Measurements from ENCODE around the gene DNAL4. TPM values are rescaled to one million over a fixed set of nuclear protein-coding genes. Genes with fewer than 3 reads are reported as not detected.

Gene DNAL4
- total RNA-seq, 2 donors from 2014 or later, result 24.8 to 29.8 TPM

DNA sequence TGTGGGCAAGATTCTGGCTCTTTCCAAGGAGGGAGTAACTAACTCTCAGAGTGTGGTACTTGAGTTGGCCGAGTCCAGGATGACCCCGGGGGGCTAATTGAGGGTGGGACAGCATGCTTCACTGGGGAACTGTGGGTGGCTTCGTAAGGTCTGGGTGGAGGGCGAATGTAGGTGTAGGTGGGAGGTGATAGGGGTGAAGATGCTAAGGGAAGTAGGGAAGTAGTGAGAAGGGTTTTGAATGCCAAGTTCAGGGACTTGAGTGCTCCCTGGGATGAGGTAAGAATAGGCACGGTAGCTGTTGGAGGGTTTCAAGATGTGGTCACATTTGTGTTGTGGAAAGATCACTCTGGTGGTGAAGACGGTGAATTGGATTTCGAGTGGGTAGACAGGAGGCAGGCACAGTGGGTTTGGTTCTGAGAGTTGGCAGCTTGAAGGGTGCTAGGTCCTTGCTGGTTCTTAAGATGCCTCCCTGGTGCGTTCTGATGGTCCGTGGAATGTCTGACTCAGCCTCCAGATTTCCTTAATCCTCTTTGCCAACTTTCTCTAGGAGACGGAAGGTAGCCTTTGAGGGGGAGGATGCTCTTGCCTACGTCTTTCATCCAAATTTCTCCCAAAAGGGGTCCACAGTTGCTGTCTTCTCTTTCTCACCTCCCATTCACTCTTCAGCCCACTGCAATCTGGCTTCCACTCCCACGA, 2.5 kb upstream of the DNAL4 start:
- 85 to 97% methylated on average over 6 to 12 of the region's 12 CpGs for WGBS, 2 experiments (ENCODE audit: insufficient coverage in 1 of 2, insufficient read length in 1 of 2)
- Mint-ChIP-seq H3K27me3 (ENCODE audit: insufficient read depth) (peaks cover 62% of the 10 kb centered on the region), H3K27ac (no peak overlapping the region), H3K4me3 (no peak overlapping the region), H3K4me1 (peaks cover 4% of the 10 kb centered on the region), H3K9me3 (peaks cover 2% of the 10 kb centered on the region), H3K36me3 (ENCODE audit: low read depth) (no peaks in the 10 kb centered on the region)
- H3K4me3 ChIP-seq (ENCODE audit: low read length), result no peak overlapping the region
- H3K36me3 ChIP-seq (ENCODE audit: control insufficient read depth, insufficient read depth, low read length), result no peaks in the 10 kb centered on the region
- H3K27ac ChIP-seq (ENCODE audit: low read depth, low read length), result no peak overlapping the region
- DNase-seq, result no peak
- H3K9me3 ChIP-seq (ENCODE audit: control insufficient read depth, low read length), result no peaks in the 10 kb centered on the region
- no peak for TF ChIP-seq CTCF (conservative IDR thresholded peaks at IDR 0.05)
- H3K4me1 ChIP-seq (ENCODE audit: control insufficient read depth, insufficient read depth, low read length), result no peaks in the 10 kb centered on the region
- H3K27me3 ChIP-seq (ENCODE audit: control insufficient read depth, insufficient read depth, low read length, poor library complexity, severe bottlenecking), result no peaks in the 10 kb centered on the region
- no peak overlapping the region for H3K9ac ChIP-seq (ENCODE audit: extremely low read depth, low read length, poor library complexity, severe bottlenecking)

- Histone ChIP-seq H3K36me3 (ENCODE audit: control insufficient read depth, insufficient read depth, low read length) (peaks cover under 1% of the 10 kb centered on the region), H3K4me3 (ENCODE audit: low read length) (no peak overlapping the region), H3K4me1 (ENCODE audit: control insufficient read depth, insufficient read depth, low read length) (no peaks in the 10 kb centered on the region), H3K27me3 (ENCODE audit: control insufficient read depth, insufficient read depth, low read length, poor library complexity, severe bottlenecking) (no peaks in the 10 kb centered on the region), H3K27ac (ENCODE audit: low read depth, low read length) (no peak overlapping the region), H3K9me3 (ENCODE audit: control insufficient read depth, low read length) (no peaks in the 10 kb centered on the region), H3K9ac (ENCODE audit: extremely low read depth, low read length, poor library complexity, severe bottlenecking) (no peak overlapping the region)
- Mint-ChIP-seq H3K36me3 (ENCODE audit: low read depth) (no peaks in the 10 kb centered on the region), H3K4me3 (no peak overlapping the region), H3K4me1 (peaks cover 4% of the 10 kb centered on the region), H3K27me3 (ENCODE audit: insufficient read depth) (peaks cover 55% of the 10 kb centered on the region), H3K9me3 (peaks cover 2% of the 10 kb centered on the region), H3K27ac (no peak overlapping the region)
- DNase-seq, result no peak
- WGBS, 2 experiments (ENCODE audit: insufficient coverage in 1 of 2, insufficient read length in 1 of 2), result 82 to 100% methylated on average over 1 to 4 of the region's 4 CpGs
- TF ChIP-seq CTCF (conservative IDR thresholded peaks at IDR 0.05), result no peak
These were observed 1.6 kb upstream of the DNAL4 start for GRCh38 chr22:38795569-38795968.

GRCh38 chr22:38793317-38793716, 626 bp downstream of the DNAL4 start:
- Histone ChIP-seq H3K4me1 (ENCODE audit: control insufficient read depth, insufficient read depth, low read length) (no peaks in the 10 kb centered on the region), H3K27me3 (ENCODE audit: control insufficient read depth, insufficient read depth, low read length, poor library complexity, severe bottlenecking) (no peaks in the 10 kb centered on the region), H3K9ac (ENCODE audit: extremely low read depth, low read length, poor library complexity, severe bottlenecking) (peak overlapping the region; percentile 85), H3K27ac (ENCODE audit: low read depth, low read length) (no peak overlapping the region), H3K4me3 (ENCODE audit: low read length) (peak overlapping the region; percentile 85), H3K9me3 (ENCODE audit: control insufficient read depth, low read length) (no peaks in the 10 kb centered on the region), H3K36me3 (ENCODE audit: control insufficient read depth, insufficient read depth, low read length) (peaks cover 15% of the 10 kb centered on the region)
- peak overlapping the region; percentile 76 for H3K27ac Mint-ChIP-seq
- peaks cover 34% of the 10 kb centered on the region for H3K27me3 Mint-ChIP-seq (ENCODE audit: insufficient read depth)
- H3K9me3 Mint-ChIP-seq, result no peaks in the 10 kb centered on the region
- TF ChIP-seq CTCF (conservative IDR thresholded peaks at IDR 0.05), result no peak
- H3K4me3 Mint-ChIP-seq, result peak overlapping the region; percentile 75
- WGBS, 2 experiments (ENCODE audit: insufficient coverage in 1 of 2, insufficient read length in 1 of 2), result 37% methylated on average over 9 of the region's 9 CpGs
- no peaks in the 10 kb centered on the region for H3K36me3 Mint-ChIP-seq (ENCODE audit: low read depth)
- DNase-seq, result no peak
- peaks cover 4% of the 10 kb centered on the region for H3K4me1 Mint-ChIP-seq

All from endodermal cell (in vitro differentiated cells).